HepG2 (cell line): ENCODE measurements around the gene SEPTIN10. TPM values are rescaled to one million over a fixed set of nuclear protein-coding genes. Genes with fewer than 3 reads are reported as not detected.
A peak's percentile ranks its signal among the peaks of the same experiment; 100 is the strongest.

Experiments used
- ATRX ChIP-seq: sonication (generic); formaldehyde crosslinking; IDR thresholded peaks from 2 replicates; pipeline ENCODE4 v1.4.0; 2020; ENCODE audit warnings: missing genetic modification reagents, borderline replicate concordance
- CENPT ChIP-seq: sonication (generic); formaldehyde crosslinking; IDR thresholded peaks from 2 replicates; pipeline ENCODE4 v1.8.0; 2022; ENCODE audit warnings: low read depth, mild to moderate bottlenecking, moderate library complexity, missing genetic modification reagents
- DDIT3 ChIP-seq: sonication (generic); formaldehyde crosslinking; IDR thresholded peaks from 2 replicates; pipeline ENCODE4 v1.4.0; 2020; ENCODE audit warnings: mild to moderate bottlenecking, missing genetic modification reagents
- EP300 ChIP-seq, 3 experiments: sonication (generic) in 1 of 3; formaldehyde crosslinking in 1 of 3; IDR thresholded peaks; 2 replicates each; pipeline versions ENCODE4 v1.5.1 to v1.6.1; 2011 to 2020; ENCODE audit warnings: low read depth in 2 of 3, low read length in 2 of 3, borderline replicate concordance in 1 of 3, improper control_type of control experiment in 1 of 3, mild to moderate bottlenecking in 1 of 3, missing genetic modification reagents in 1 of 3, moderate library complexity in 1 of 3
- FOXP1 ChIP-seq, 2 experiments: fragments of 450-650 bp in 1 of 2; IDR thresholded peaks; 2 replicates each; pipeline ENCODE4 v1.6.1; 2017 to 2018; ENCODE audit warnings: antibody characterized with exemption in 1 of 2
- JARID2 ChIP-seq: sonication (generic); formaldehyde crosslinking; IDR thresholded peaks from 2 replicates; pipeline ENCODE4 v1.8.1; 2023; ENCODE audit warnings: missing genetic modification reagents, inconsistent platforms; ENCODE audit not compliant: insufficient replicate concordance
- MLX ChIP-seq: IDR thresholded peaks from 2 replicates; pipeline ENCODE4 v1.6.1; 2016
- NFKBIZ ChIP-seq: IDR thresholded peaks from 2 replicates; pipeline ENCODE4 v1.6.1; 2018; ENCODE audit warnings: missing genetic modification reagents, missing compliant biosample characterization
- NR0B2 ChIP-seq: sonication (generic); formaldehyde crosslinking; IDR thresholded peaks from 2 replicates; pipeline ENCODE4 v1.4.0; 2020; ENCODE audit warnings: mild to moderate bottlenecking, missing genetic modification reagents
- SMARCC2 ChIP-seq: fragments of 450-650 bp; IDR thresholded peaks from 2 replicates; pipeline ENCODE4 v1.6.1; 2017; ENCODE audit warnings: antibody characterized with exemption, mild to moderate bottlenecking
- ZNF256 ChIP-seq: sonication (generic); formaldehyde crosslinking; conservative IDR thresholded peaks from 2 replicates; pipeline ENCODE4 v1.4.0; 2020; ENCODE audit warnings: missing genetic modification reagents
- ZNF367 ChIP-seq: sonication (generic); formaldehyde crosslinking; IDR thresholded peaks from 2 replicates; pipeline ENCODE4 v1.4.0; 2020; ENCODE audit warnings: missing genetic modification reagents, borderline replicate concordance
- ZNF484 ChIP-seq: sonication (generic); formaldehyde crosslinking; IDR thresholded peaks from 2 replicates; pipeline ENCODE4 v1.5.1; 2020; ENCODE audit warnings: mild to moderate bottlenecking, low read depth, missing genetic modification reagents, borderline replicate concordance
- ZNF580 ChIP-seq: IDR thresholded peaks from 2 replicates; pipeline ENCODE4 v1.6.1; 2016; ENCODE audit warnings: low read depth, borderline replicate concordance
- polyA plus RNA-seq, 8 experiments: library from polyadenylated mRNA; depleted of rRNA in 3 of 8; stranded (reverse) in 7 of 8; unstranded in 1 of 8; fragments of >200 nt; fragmentation: Illumina TruSeq in 4 of 8; extraction: Trizol in 4 of 8; gene quantifications; 2 replicates each; pipeline versions ENCODE4 v1.2.1 to v1.2.3, GENCODE V29; 2011 to 2016; ENCODE audit warnings: low read depth in 4 of 8, missing spikeins in 1 of 8, mixed read lengths in 1 of 8; ENCODE audit not compliant: insufficient read depth in 1 of 8
- total RNA-seq, 5 experiments: library from RNA; depleted of rRNA; stranded (reverse); fragments of >200 nt; fragmentation: Illumina TruSeq; extraction: Trizol; gene quantifications; 2 replicates each; pipeline ENCODE4 v1.2.3, GENCODE V29; 2016; ENCODE audit warnings: low read depth in 1 of 5
- TF ChIP-seq, protein P1 (sequence below): IDR thresholded peaks from 2 replicates; pipeline ENCODE4 v1.6.1; 2012; ENCODE audit warnings: low read length, improper control_type of control experiment
- TF ChIP-seq, protein P2 (sequence below): sonication (generic); formaldehyde crosslinking; IDR thresholded peaks from 2 replicates; pipeline ENCODE4 v1.8.0; 2022; ENCODE audit warnings: low read depth, missing genetic modification reagents
- TF ChIP-seq, protein P3 (sequence below): sonication (generic); formaldehyde crosslinking; IDR thresholded peaks from 2 replicates; pipeline ENCODE4 v1.4.0; 2020; ENCODE audit warnings: missing genetic modification reagents, low read depth, mild to moderate bottlenecking, borderline replicate concordance

The SEPTIN10 gene
- total and polyA plus RNA-seq, 2 of the 13 experiments (the other 11 are each of a cell fraction or from before 2014, with no cell fraction given): 45.8 to 67.5 TPM

DNA sequence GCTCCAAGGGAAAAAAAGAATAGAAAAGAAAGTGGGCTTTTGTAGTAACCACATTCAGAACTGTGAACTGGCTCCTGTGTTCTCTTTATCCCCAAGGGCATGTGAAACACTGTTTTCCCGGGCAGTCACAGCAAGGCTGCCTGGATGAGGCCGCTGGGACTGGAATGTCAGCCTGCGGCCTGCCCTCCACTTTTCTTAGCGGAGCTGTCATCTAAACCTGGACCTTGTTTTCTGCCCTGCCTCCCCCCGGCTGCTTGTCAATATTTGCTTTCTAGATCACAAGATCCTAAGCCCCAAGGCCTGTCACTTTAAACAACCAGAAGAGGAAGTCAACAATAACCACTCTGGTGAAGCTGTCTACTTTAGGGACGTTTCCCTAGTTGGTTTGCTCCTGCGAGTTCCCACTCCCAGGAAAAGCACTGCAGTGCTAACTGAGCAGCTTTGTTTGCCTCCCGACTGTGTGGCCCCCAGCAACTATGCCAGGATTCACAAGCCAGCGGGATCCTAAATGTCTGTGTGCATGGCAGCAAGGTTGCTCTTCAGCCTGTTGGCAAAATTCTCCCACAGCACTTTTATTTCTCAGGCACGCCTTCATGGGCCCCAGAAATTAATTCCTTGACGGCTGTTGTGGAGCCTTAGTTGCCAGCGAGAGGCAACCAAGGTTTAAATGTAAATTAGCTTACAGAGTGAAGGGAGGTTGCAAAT, 31.0 kb upstream of the SEPTIN10 start (continued):
- TF ChIP-seq MLX (CRISPR knock-in tag): peak; percentile 95
- TF ChIP-seq, protein P1, sequence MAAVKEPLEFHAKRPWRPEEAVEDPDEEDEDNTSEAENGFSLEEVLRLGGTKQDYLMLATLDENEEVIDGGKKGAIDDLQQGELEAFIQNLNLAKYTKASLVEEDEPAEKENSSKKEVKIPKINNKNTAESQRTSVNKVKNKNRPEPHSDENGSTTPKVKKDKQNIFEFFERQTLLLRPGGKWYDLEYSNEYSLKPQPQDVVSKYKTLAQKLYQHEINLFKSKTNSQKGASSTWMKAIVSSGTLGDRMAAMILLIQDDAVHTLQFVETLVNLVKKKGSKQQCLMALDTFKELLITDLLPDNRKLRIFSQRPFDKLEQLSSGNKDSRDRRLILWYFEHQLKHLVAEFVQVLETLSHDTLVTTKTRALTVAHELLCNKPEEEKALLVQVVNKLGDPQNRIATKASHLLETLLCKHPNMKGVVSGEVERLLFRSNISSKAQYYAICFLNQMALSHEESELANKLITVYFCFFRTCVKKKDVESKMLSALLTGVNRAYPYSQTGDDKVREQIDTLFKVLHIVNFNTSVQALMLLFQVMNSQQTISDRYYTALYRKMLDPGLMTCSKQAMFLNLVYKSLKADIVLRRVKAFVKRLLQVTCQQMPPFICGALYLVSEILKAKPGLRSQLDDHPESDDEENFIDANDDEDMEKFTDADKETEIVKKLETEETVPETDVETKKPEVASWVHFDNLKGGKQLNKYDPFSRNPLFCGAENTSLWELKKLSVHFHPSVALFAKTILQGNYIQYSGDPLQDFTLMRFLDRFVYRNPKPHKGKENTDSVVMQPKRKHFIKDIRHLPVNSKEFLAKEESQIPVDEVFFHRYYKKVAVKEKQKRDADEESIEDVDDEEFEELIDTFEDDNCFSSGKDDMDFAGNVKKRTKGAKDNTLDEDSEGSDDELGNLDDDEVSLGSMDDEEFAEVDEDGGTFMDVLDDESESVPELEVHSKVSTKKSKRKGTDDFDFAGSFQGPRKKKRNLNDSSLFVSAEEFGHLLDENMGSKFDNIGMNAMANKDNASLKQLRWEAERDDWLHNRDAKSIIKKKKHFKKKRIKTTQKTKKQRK: no peak
- TF ChIP-seq SMARCC2: peak; percentile 87
- peak; percentile 93 for TF ChIP-seq ZNF256
- TF ChIP-seq, protein P2, sequence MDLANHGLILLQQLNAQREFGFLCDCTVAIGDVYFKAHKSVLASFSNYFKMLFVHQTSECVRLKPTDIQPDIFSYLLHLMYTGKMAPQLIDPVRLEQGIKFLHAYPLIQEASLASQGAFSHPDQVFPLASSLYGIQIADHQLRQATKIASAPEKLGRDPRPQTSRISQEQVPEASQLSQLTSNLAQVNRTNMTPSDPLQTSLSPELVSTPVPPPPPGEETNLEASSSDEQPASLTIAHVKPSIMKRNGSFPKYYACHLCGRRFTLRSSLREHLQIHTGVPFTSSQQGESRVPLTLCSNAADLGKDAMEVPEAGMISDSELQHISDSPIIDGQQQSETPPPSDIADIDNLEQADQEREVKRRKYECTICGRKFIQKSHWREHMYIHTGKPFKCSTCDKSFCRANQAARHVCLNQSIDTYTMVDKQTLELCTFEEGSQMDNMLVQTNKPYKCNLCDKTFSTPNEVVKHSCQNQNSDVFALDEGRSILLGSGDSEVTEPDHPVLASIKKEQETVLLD (CRISPR knock-in tag): no peak
- TF ChIP-seq FOXP1 (IDR thresholded peaks at IDR 0.05): peak; percentile 97
- peak; percentile 99 for TF ChIP-seq FOXP1 (CRISPR knock-in tag; IDR thresholded peaks at IDR 0.05)
- TF ChIP-seq ZNF580 (CRISPR knock-in tag): peak; percentile 89
- peak; percentile 60 for TF ChIP-seq JARID2 (CRISPR knock-in tag)
- peak; percentile 94 for TF ChIP-seq ZNF367 (CRISPR knock-in tag)
- TF ChIP-seq, protein P3, sequence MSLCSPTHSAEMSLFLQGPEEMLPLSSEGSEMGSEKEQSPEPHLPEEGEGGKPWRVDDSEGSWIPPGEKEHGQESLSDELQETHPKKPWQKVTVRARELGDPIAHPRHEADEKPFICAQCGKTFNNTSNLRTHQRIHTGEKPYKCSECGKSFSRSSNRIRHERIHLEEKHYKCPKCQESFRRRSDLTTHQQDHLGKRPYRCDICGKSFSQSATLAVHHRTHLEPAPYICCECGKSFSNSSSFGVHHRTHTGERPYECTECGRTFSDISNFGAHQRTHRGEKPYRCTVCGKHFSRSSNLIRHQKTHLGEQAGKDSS: peak; percentile 99
- TF ChIP-seq DDIT3: no peak; the same call in 1 of the 2 replicates
- peak; percentile 92 for TF ChIP-seq NR0B2 (CRISPR knock-in tag)
- no peak; the same call in 1 of the 2 replicates for TF ChIP-seq ZNF484 (CRISPR knock-in tag)
- peak; percentile 99 to 100 for TF ChIP-seq EP300 (IDR thresholded peaks at IDR 0.05; ENCODE audit: low read depth in 2 of 2, low read length in 2 of 2)
- peak; percentile 99 for TF ChIP-seq EP300 (CRISPR knock-in tag; IDR thresholded peaks at IDR 0.05; ENCODE audit: borderline replicate concordance)
- peak; percentile 95 for TF ChIP-seq NFKBIZ (CRISPR knock-in tag)
- no peak for TF ChIP-seq ATRX (CRISPR knock-in tag)
- no peak for TF ChIP-seq CENPT (CRISPR knock-in tag)
